Activated CD4-positive, alpha-beta T cell treated with anti-CD3 and anti-CD28 coated beads for 48 hours (primary cell): ENCODE results near the gene CKB.
"Not testable (repeated sequence)": the region's sequence is repeated elsewhere in the genome, so short reads cannot be mapped to it uniquely, and the experiment has no call there.

Experiments
- DNase-seq: peaks from one replicate; pipeline ENCODE4 v3.0.0-alpha.2; 2020

CKB gene

GRCh38 chr14:103526247-103526913 is 3.8 kb upstream of the CKB start:
- DNase-seq = no peak

- not testable (repeated sequence) for DNase-seq
These were observed 3.0 kb upstream of the CKB start for GRCh38 chr14:103525430-103526246.

- DNase-seq = no peak
These were observed 1.6 kb upstream of the CKB start for GRCh38 chr14:103524002-103524935.

- DNase-seq = no peak
These were observed 935 bp upstream of the CKB start for GRCh38 chr14:103523575-103523954.

- DNase-seq = no peak
These were observed 573 bp downstream of the CKB start for GRCh38 chr14:103521951-103522563.

GRCh38 chr14:103521438-103521950 is 1.1 kb downstream of the CKB start:
- DNase-seq = no peak

- peak; percentile 66 for DNase-seq
These were observed 1.8 kb downstream of the CKB start for GRCh38 chr14:103520657-103521437.

GRCh38 chr14:103520269-103520656 is 2.4 kb downstream of the CKB start:
- no peak for DNase-seq

- peak; percentile 1 for DNase-seq
These were observed 2.8 kb downstream of the CKB start for GRCh38 chr14:103519837-103520212.

- DNase-seq = no peak
These were observed 3.4 kb downstream of the CKB start for GRCh38 chr14:103519043-103519836.

- peak; percentile 73 for DNase-seq
These were observed 4.1 kb downstream of the CKB start for GRCh38 chr14:103518422-103519042.

- no peak for DNase-seq
These were observed 4.8 kb downstream of the CKB start for GRCh38 chr14:103517721-103518421.

GRCh38 chr14:103517174-103517566 is 5.5 kb downstream of the CKB start:
- DNase-seq = no peak

GRCh38 chr14:103516426-103517173 is 6.0 kb downstream of the CKB start:
- DNase-seq = no peak

- DNase-seq = no peak
These were observed 7.8 kb downstream of the CKB start for GRCh38 chr14:103514596-103515421.

- no peak for DNase-seq
These were observed 9.7 kb downstream of the CKB start for GRCh38 chr14:103512701-103513611.

- DNase-seq = not testable (repeated sequence)
These were observed 10.4 kb downstream of the CKB start for GRCh38 chr14:103512180-103512579.
